ENCODE results near the gene CNTNAP5.

CNTNAP5 gene

DNA sequence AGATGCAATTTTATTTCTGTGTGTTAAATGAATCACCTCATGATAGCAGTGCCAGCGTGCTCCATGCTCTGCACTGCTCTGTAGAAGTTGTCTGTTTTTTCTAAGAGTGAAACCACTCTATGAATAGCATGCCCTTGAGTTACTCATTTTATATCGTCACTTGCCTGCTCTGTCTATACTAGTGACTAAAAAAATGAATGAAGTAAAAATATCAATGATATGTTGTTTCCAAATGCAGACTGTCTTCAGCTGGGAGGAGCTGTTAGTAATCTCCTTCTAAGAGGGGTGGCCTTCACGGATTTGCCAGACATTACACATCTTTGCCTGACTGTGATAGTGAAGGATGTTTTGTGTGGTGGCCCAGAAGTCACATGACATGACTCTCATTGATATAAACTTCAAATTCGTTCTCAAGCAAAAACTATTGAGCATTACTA lies 852.1 kb downstream of the CNTNAP5 start:
- WGBS, 2 experiments (ENCODE audit: insufficient coverage in 2 of 2), result no CpG with 5 or more reads among the region's 4 CpGs
- H3K9me3 ChIP-seq (ENCODE audit: control insufficient read depth, low read length), result no peaks in the 10 kb centered on the region
- no peak overlapping the region for H3K4me3 ChIP-seq (ENCODE audit: extremely low read depth, insufficient read depth, low read length, poor library complexity, severe bottlenecking)
- no peaks in the 10 kb centered on the region for H3K36me3 ChIP-seq (ENCODE audit: control insufficient read depth, insufficient read depth, low read length)
- H3K27ac ChIP-seq (ENCODE audit: low read depth, low read length, severe bottlenecking), result no peak overlapping the region
- no peaks in the 10 kb centered on the region for H3K4me1 ChIP-seq (ENCODE audit: control insufficient read depth, insufficient read depth, low read length, poor library complexity, severe bottlenecking)

DNA sequence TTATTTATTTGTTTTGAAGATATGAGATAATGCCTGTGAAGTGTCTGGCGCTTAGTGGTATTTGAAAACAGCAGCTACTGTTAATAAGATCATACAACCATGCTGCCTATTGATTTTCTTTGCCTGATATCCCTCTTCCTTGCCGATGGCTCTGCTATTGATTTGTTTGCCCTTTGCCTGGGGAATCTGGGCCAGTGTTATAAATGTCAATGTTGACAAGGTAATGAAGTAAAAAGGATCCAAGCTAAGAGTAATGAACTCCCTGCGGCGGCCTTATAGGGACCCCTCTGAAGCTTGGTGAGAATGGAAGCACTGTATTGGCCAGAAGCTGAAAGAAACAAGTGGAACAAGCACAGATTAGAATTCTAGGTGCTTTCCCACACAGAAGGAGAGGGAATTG lies 854.6 kb downstream of the CNTNAP5 start:
- WGBS, 2 experiments (ENCODE audit: insufficient coverage in 2 of 2), result 95 to 100% methylated on average over 3 to 4 of the region's 4 CpGs
- no peaks in the 10 kb centered on the region for H3K4me1 ChIP-seq (ENCODE audit: control insufficient read depth, insufficient read depth, low read length, poor library complexity, severe bottlenecking)
- H3K9me3 ChIP-seq (ENCODE audit: control insufficient read depth, low read length), result no peaks in the 10 kb centered on the region
- no peak overlapping the region for H3K27ac ChIP-seq (ENCODE audit: low read depth, low read length, severe bottlenecking)
- no peaks in the 10 kb centered on the region for H3K36me3 ChIP-seq (ENCODE audit: control insufficient read depth, insufficient read depth, low read length)
- no peak overlapping the region for H3K4me3 ChIP-seq (ENCODE audit: extremely low read depth, insufficient read depth, low read length, poor library complexity, severe bottlenecking)

DNA sequence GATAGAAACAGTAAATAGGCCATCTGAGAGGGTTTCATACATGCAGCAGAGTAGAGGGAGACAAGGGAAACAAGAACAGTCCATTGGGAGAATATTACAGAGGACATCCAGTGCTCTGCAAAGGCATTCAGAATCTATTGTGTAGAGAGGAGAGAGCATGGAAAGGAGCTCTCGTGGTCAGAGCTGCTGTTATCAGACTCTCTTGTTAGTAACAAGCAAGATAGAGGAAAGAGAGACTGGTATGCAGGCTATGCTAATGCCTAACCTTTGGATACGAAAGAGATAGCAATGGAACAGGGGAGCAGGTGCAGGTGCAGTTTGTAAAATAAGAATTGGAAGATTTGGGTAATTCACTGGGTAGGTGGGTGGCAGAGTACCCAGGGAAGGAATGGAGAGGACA lies 855.9 kb downstream of the CNTNAP5 start:
- Histone ChIP-seq H3K36me3 (ENCODE audit: control insufficient read depth, insufficient read depth, low read length) (no peaks in the 10 kb centered on the region), H3K4me1 (ENCODE audit: control insufficient read depth, insufficient read depth, low read length, poor library complexity, severe bottlenecking) (no peaks in the 10 kb centered on the region), H3K9me3 (ENCODE audit: control insufficient read depth, low read length) (no peaks in the 10 kb centered on the region), H3K27ac (ENCODE audit: low read depth, low read length, severe bottlenecking) (no peak overlapping the region), H3K4me3 (ENCODE audit: extremely low read depth, insufficient read depth, low read length, poor library complexity, severe bottlenecking) (no peak overlapping the region)
- WGBS, 2 experiments (ENCODE audit: insufficient coverage in 2 of 2), result 64 to 78% methylated on average over 2 of the region's 2 CpGs

DNA sequence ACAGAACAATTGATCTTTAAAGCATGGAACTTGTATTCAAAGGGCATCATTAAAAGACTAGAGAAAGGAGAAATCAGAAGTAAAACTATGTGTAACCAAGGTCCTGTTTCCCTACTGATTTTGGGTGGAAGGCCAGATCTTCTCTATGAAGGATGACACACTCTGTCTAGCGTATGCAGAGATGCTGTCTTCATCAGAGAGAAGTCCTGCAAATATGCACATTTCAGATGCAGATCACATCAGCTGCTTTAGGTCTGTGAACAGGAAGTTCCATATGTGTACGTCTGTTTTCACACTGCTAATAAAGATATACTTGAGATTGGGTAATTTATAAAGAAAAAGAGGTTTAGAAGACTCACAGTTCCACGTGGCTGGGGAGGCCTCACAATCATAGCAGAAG lies 857.3 kb downstream of the CNTNAP5 start:
- no peaks in the 10 kb centered on the region for H3K9me3 ChIP-seq (ENCODE audit: control insufficient read depth, low read length)
- WGBS, 2 experiments (ENCODE audit: insufficient coverage in 2 of 2), result 89 to 100% methylated on average over 2 to 3 of the region's 3 CpGs
- no peaks in the 10 kb centered on the region for H3K4me1 ChIP-seq (ENCODE audit: control insufficient read depth, insufficient read depth, low read length, poor library complexity, severe bottlenecking)
- no peak overlapping the region for H3K4me3 ChIP-seq (ENCODE audit: extremely low read depth, insufficient read depth, low read length, poor library complexity, severe bottlenecking)
- H3K36me3 ChIP-seq (ENCODE audit: control insufficient read depth, insufficient read depth, low read length), result no peaks in the 10 kb centered on the region
- no peak overlapping the region for H3K27ac ChIP-seq (ENCODE audit: low read depth, low read length, severe bottlenecking)

DNA sequence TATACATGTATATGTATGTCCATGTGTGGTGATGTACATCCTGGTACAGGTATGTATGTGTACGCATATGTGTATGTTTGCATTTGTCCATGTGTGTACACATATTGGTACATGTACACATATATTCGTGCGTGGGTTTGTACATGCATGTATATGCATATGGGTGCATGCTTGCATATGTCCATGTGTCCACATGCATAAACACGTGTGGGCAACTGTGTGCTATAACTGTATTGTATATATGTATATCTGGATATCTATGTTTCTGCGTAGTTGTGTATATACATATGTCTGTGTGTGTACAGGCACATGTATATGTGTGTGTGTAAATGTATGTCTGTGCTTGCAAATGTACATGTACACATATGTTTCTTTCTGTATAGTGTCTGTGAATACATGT lies 858.5 kb downstream of the CNTNAP5 start:
- no peaks in the 10 kb centered on the region for H3K36me3 ChIP-seq (ENCODE audit: control insufficient read depth, insufficient read depth, low read length)
- no peak overlapping the region for H3K27ac ChIP-seq (ENCODE audit: low read depth, low read length, severe bottlenecking)
- no peaks in the 10 kb centered on the region for H3K4me1 ChIP-seq (ENCODE audit: control insufficient read depth, insufficient read depth, low read length, poor library complexity, severe bottlenecking)
- H3K9me3 ChIP-seq (ENCODE audit: control insufficient read depth, low read length), result no peaks in the 10 kb centered on the region
- WGBS, 2 experiments (ENCODE audit: insufficient coverage in 2 of 2), result 94 to 100% methylated on average over 5 of the region's 5 CpGs
- H3K4me3 ChIP-seq (ENCODE audit: extremely low read depth, insufficient read depth, low read length, poor library complexity, severe bottlenecking), result no peak overlapping the region

DNA sequence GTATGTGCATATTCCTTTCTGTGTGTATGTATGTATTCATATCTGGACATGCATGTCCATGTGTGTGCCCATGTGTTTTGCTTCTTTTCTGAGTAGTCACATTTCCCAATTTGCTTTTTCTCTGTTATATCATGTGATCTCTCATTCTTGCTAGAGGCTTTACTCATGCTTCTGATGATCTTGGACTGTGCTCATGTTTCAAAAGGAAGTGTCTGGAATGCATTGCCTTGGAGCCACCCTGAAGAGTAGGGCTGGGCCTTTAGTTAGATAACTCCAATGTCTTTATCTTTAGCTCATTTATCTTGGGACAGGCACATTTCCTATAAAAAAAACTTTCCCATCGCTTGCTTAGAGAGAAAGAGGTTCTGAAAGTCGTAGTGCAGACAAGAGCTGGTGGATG lies 859.2 kb downstream of the CNTNAP5 start:
- Histone ChIP-seq H3K4me3 (ENCODE audit: extremely low read depth, insufficient read depth, low read length, poor library complexity, severe bottlenecking) (no peak overlapping the region), H3K36me3 (ENCODE audit: control insufficient read depth, insufficient read depth, low read length) (no peaks in the 10 kb centered on the region), H3K27ac (ENCODE audit: low read depth, low read length, severe bottlenecking) (no peak overlapping the region), H3K9me3 (ENCODE audit: control insufficient read depth, low read length) (no peaks in the 10 kb centered on the region), H3K4me1 (ENCODE audit: control insufficient read depth, insufficient read depth, low read length, poor library complexity, severe bottlenecking) (no peaks in the 10 kb centered on the region)
- WGBS, 2 experiments (ENCODE audit: insufficient coverage in 2 of 2), result no CpG with 5 or more reads among the region's 2 CpGs

DNA sequence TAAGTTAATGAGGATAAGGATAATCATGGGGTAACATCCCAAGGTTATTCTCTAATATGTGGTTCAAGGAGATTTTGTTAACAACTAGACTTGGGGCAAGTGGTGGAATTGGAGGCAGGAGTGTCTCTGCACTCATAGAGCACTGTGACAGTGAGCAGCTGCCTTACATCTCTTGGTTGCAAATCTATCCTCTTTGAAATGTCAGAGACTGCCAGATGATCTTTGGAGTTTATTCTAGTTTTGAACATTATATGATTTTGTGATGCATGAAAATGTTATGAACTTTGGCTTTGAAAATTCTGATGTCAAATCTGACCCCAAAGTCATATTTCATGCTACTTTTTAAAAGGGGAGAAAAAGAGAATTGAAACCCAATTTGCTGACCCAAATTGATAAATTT lies 861.1 kb downstream of the CNTNAP5 start:
- H3K9me3 ChIP-seq (ENCODE audit: control insufficient read depth, low read length), result no peaks in the 10 kb centered on the region
- H3K36me3 ChIP-seq (ENCODE audit: control insufficient read depth, insufficient read depth, low read length), result no peaks in the 10 kb centered on the region
- H3K4me3 ChIP-seq (ENCODE audit: extremely low read depth, insufficient read depth, low read length, poor library complexity, severe bottlenecking), result no peak overlapping the region
- H3K4me1 ChIP-seq (ENCODE audit: control insufficient read depth, insufficient read depth, low read length, poor library complexity, severe bottlenecking), result no peaks in the 10 kb centered on the region
- no peak overlapping the region for H3K27ac ChIP-seq (ENCODE audit: low read depth, low read length, severe bottlenecking)

DNA sequence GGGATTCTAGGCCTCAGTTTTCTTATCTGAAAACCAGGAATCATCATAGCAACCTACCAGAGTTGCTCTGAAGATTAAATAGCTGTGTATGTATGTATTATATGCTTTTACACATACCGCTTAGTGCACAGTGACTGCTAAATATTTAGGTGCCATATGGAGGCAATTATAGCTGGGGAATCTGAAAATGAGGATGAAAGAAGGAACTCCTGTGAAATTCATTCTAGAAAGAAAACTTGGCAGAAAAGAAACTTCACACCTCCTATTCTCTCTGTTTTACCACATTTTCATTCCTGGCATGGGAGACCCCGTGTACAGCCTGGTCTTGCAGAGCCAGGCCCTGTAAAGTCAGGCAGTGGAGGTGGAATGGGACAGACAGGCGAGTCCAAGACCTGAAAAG lies 862.4 kb downstream of the CNTNAP5 start:
- H3K9me3 ChIP-seq (ENCODE audit: control insufficient read depth, low read length), result no peaks in the 10 kb centered on the region
- H3K36me3 ChIP-seq (ENCODE audit: control insufficient read depth, insufficient read depth, low read length), result no peaks in the 10 kb centered on the region
- WGBS, 2 experiments (ENCODE audit: insufficient coverage in 2 of 2), result no CpG with 5 or more reads among the region's 3 CpGs
- H3K4me1 ChIP-seq (ENCODE audit: control insufficient read depth, insufficient read depth, low read length, poor library complexity, severe bottlenecking), result no peaks in the 10 kb centered on the region
- no peak overlapping the region for H3K4me3 ChIP-seq (ENCODE audit: extremely low read depth, insufficient read depth, low read length, poor library complexity, severe bottlenecking)
- H3K27ac ChIP-seq (ENCODE audit: low read depth, low read length, severe bottlenecking), result no peak overlapping the region

DNA sequence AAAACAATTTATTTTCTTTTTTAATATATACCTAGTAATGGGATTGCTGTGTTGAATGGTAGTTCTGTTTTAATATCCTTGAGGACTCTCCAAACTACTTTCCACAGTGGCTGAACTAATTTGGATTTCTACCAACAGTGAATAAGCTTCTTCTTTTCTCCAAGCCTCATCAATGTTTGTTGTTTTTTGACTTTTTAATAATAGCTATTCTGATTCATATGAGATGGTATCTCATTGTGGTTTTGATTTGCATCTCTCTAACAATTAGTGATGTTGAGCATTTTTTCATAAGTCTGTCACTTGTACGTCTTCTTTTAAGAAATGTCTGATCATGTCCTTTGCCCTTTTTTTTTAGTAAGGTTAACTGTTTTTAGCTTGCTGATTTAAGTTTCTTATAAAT lies 863.3 kb downstream of the CNTNAP5 start:
- 90% methylated on average over 1 of the region's 1 CpG; no CpG with 5 or more reads in 1 of the 2 experiments for WGBS, 2 experiments (ENCODE audit: insufficient coverage in 2 of 2)

DNA sequence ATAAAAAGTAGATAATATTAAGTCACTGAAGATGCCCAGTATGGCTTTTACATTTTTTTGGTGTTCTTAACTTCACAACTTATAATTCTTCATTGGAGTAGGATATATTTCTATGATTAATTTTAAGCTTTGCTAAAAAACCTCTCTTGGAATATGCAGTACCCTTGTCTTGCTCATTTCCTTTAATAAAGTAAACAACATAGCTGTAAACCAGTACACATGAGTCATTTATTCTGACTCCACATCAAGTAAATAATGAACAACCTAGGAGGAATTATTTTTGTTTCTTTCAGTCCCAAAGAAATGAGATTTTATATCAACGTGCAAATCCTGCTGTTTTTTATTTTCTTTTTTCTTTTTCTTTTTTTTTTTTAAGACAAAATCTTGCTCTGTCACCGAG lies 869.1 kb downstream of the CNTNAP5 start:
- H3K4me1 ChIP-seq (ENCODE audit: control insufficient read depth, insufficient read depth, low read length, poor library complexity, severe bottlenecking), result no peaks in the 10 kb centered on the region
- no peak overlapping the region for H3K4me3 ChIP-seq (ENCODE audit: extremely low read depth, insufficient read depth, low read length, poor library complexity, severe bottlenecking)
- WGBS, 2 experiments (ENCODE audit: insufficient coverage in 2 of 2), result 71 to 80% methylated on average over 1 to 2 of the region's 2 CpGs
- H3K27ac ChIP-seq (ENCODE audit: low read depth, low read length, severe bottlenecking), result no peak overlapping the region
- no peaks in the 10 kb centered on the region for H3K36me3 ChIP-seq (ENCODE audit: control insufficient read depth, insufficient read depth, low read length)
- no peaks in the 10 kb centered on the region for H3K9me3 ChIP-seq (ENCODE audit: control insufficient read depth, low read length)

More for the DNA sequence above, 863.3 kb downstream of the CNTNAP5 start:
- Histone ChIP-seq H3K9me3 (ENCODE audit: control insufficient read depth, low read length) (no peaks in the 10 kb centered on the region), H3K4me3 (ENCODE audit: extremely low read depth, insufficient read depth, low read length, poor library complexity, severe bottlenecking) (no peak overlapping the region), H3K36me3 (ENCODE audit: control insufficient read depth, insufficient read depth, low read length) (no peaks in the 10 kb centered on the region), H3K27ac (ENCODE audit: low read depth, low read length, severe bottlenecking) (no peak overlapping the region), H3K4me1 (ENCODE audit: control insufficient read depth, insufficient read depth, low read length, poor library complexity, severe bottlenecking) (no peaks in the 10 kb centered on the region)

DNA sequence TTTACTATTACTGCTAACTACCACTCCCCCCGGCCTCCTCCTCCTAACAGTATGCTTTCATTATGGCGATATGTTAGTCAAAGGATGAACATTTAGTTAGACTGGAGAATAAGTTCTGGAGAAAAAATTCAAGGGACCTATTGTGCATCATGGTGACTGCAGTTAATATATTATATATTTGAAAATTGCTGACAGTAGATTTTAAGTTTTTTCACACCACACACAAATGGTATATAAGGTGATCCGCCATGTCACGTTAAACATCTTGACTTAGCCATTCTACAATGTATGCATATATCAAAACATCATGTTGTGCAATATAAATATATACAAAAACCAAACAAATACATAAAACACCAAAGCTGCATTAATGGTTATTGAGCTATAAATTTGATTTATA lies 873.7 kb downstream of the CNTNAP5 start:
- Histone ChIP-seq H3K27ac (ENCODE audit: low read depth, low read length, severe bottlenecking) (no peak overlapping the region), H3K4me3 (ENCODE audit: extremely low read depth, insufficient read depth, low read length, poor library complexity, severe bottlenecking) (no peak overlapping the region), H3K4me1 (ENCODE audit: control insufficient read depth, insufficient read depth, low read length, poor library complexity, severe bottlenecking) (no peaks in the 10 kb centered on the region), H3K36me3 (ENCODE audit: control insufficient read depth, insufficient read depth, low read length) (no peaks in the 10 kb centered on the region), H3K9me3 (ENCODE audit: control insufficient read depth, low read length) (no peaks in the 10 kb centered on the region)
- no CpG with 5 or more reads among the region's 4 CpGs for WGBS, 2 experiments (ENCODE audit: insufficient coverage in 2 of 2)

DNA sequence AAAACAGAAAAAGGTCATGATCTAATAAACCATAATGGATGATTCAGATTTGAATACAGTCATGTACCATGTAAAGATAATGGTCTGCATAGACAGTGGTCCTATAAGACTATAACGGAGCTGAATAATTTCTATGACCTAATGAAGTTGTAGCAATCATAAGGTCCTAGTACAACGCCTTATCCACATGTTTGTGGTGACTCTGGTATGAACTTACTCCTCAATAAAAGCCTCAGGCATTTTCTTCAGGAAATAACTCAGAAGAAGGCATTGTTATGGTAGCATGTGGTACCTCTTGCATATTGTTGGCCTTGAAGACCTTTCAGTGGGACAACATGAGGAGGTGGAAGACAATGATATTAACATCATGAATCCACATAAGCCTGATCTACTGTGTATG lies 883.3 kb downstream of the CNTNAP5 start:
- H3K36me3 ChIP-seq (ENCODE audit: control insufficient read depth, insufficient read depth, low read length), result no peaks in the 10 kb centered on the region
- no peak overlapping the region for H3K27ac ChIP-seq (ENCODE audit: low read depth, low read length, severe bottlenecking)
- H3K4me1 ChIP-seq (ENCODE audit: control insufficient read depth, insufficient read depth, low read length, poor library complexity, severe bottlenecking), result no peaks in the 10 kb centered on the region
- no peak overlapping the region for H3K4me3 ChIP-seq (ENCODE audit: extremely low read depth, insufficient read depth, low read length, poor library complexity, severe bottlenecking)
- H3K9me3 ChIP-seq (ENCODE audit: control insufficient read depth, low read length), result no peaks in the 10 kb centered on the region
- WGBS, 2 experiments (ENCODE audit: insufficient coverage in 2 of 2), result 80% methylated on average over 1 of the region's 2 CpGs; no CpG with 5 or more reads in 1 of the 2 experiments
